Stimulated activated CD8-positive, alpha-beta memory T cell treated with anti-CD3 and anti-CD28 coated beads, Interleukin-7, amount 100 ng/mL, for 1 hour (primary cell): ENCODE measurements around the gene S1PR2.
A peak's percentile ranks its signal among the peaks of the same experiment; 100 is the strongest.

ENCODE experiments used
- DNase-seq, 2 donors: peaks; one replicate each; pipeline ENCODE4 v3.0.0-alpha.2; 2020; ENCODE audit warnings: low read depth in 2 of 2

S1PR2 gene, protein sequence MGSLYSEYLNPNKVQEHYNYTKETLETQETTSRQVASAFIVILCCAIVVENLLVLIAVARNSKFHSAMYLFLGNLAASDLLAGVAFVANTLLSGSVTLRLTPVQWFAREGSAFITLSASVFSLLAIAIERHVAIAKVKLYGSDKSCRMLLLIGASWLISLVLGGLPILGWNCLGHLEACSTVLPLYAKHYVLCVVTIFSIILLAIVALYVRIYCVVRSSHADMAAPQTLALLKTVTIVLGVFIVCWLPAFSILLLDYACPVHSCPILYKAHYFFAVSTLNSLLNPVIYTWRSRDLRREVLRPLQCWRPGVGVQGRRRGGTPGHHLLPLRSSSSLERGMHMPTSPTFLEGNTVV

DNA sequence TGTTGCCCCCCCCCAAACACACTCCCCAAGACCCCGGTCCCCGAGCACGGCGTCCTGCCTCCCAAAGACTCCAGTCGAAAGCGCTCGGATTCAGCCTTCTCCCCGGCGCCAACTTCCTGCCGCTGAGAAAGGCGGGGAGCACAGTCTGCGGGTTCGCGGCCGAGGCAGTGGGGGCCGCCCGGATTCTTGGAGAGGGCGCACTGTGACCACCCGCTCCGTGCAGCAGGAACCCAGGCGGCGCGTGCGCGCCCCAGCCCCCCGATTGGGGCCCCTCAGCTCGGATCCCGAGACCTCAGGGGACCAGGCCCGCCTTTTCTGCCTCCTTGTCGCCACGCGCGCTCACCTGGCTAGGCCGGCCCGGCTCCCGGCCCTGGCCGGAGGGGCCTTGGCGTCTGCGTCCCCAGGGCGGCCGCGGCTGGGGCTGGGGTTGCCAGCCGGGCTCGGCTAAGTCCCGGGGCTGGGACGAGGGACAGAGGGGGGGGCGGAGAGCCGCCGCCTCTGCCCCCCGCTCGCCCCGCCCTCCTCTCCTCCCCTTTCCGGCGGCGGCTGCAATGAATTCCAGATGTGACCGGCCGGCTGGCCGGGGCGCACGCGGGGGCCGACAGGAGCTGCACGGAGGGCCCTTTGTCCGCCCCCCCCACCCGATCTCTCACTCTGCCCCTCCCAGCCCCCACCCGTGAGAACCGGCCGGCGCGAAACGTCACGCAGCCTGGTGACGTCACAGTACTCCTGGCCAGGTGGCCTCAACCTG, at the start of gene S1PR2:
S1PR2 (minus strand) TSS at position 471 of the 751 bp plus-strand sequence. CDS start 6,426 bp downstream, outside the sequence.
- peak in 1 of 2 donors; percentile 27 for DNase-seq

DNA sequence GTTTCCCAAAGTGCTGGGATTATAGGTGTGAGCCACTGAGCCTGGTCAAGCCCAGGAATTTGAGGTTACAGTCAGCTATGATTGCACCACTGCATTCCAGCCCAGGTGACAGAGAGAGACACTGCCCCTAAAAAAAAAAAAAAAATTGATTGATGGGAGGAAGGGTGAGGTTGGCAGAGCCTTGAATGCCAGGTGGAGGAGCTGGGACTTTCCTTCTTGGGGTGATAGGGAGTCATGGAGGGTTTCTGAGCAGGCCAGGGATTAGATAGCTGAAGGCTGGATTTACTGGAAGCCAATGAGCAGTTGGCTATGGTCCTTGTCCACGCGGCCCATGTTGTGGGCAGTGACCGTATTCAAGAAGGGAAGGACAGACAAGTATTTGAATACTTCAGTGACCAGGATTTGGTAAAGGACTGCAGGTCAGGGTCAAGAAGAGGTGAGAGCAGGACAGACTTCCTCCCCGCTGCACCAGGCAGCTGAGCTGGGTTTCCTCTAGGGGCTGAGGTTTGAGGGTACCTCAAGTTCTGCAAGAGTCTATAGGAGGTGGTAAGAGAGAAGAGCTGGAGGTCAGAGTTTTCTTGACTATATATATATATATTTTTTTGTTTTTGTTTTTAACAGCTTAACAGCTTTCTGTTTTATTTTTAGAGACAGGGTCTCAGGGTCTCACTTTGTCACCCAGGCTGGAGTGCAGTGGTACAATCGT, 48.8 kb upstream of the S1PR2 start:
- DNase-seq, result no peak

DNA sequence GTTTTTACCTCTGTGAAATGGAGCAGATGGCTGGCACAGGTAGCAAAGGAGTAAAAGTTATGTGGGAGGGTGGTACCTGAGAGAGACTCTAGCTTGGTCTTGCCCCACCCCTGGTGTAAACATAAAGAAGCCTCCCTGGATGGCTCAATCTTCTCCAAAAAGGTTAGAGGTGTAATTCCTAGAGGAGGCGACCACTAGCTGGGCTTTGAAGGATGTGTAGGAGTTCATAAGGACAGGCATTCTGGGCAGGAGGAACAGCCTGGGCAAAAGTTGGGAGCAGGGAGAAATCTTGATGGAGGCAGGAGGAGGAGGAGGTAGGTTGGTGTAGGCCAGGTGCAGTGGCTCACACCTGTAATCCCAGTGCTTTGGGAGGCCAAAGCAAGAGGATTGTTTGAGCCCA, 47.8 kb upstream of the S1PR2 start:
- no peak for DNase-seq

DNA sequence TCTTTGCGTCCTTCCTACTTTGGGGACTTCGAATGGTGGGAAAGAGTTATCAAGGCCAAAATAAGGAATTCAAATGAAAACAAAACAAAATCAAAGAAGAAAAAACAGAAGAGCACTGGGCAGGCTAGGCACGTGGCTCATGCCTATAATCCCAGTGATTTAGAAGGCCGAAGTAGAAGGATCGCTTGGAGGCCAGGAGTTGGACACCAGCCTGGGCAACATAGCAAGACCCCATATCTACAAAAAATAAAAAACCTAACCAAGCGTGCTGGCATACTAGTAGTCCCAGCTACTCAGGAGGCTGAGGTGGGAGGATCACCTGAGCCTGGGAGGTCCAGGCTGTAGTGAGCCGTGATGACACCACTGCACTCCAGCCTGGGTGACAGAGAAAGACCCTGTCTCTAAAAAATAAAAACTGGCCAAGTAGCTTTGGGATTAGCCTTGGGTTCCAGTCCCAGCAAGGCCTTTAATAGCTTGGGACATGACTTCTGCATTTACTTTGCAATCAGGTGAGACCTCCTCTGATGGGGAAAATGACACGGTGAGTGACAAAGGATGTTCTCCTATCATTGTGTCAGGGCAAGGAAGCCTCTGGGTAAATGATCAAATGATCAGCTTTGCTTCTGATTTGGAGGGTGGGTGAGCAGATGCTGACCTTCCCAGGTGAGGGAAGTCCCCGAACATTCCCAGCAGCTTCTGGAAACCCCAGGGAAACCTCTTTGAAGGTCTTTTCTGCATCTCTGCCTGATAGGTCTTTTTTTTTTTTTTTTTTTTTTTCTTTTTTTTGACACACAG, 46.9 kb upstream of the S1PR2 start:
- no peak for DNase-seq

DNA sequence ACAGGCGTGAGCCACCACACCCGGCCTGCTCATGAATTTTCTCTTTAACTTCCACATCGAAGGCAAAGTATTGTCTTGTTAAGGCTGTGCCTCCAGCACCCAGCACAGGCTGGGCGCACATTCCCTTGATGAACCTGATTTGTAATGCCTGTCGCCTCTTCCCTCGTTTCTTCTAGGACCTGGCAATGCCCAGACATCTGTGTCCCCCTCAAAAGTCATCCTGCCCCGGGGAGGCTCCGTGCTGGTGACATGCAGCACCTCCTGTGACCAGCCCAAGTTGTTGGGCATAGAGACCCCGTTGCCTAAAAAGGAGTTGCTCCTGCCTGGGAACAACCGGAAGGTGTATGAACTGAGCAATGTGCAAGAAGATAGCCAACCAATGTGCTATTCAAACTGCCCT, 43.5 kb upstream of the S1PR2 start:
- DNase-seq, result no peak

DNA sequence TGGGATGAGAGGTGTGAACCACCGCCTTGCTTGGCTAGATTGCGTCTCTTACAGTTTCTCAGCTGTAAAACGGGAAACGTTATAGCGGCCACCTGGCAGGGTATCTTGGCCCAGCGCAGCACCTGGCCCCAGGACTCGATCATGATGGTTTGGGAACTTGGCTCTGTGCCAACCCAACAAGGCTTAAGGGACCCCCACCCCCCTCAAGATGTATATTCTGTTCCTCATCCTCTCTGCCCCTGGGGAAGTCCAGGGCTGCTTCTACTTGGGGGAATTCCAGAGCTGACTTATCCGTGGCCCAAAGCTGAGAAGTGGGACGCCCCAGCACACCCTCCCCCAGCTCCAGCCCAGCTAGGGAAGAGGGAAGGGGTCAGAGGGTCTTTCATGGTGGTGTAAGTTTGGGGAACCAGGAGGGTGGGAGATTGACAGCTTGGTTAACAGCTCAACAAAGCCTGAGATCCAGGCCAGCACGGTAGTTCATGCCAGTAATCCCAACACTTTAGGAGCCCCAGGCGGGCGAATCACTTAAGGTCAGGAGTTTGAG, 40.5 kb upstream of the S1PR2 start:
- DNase-seq, result no peak

- DNase-seq, result peak in 1 of 2 donors; percentile 58
Observed at GRCh38 chr19:10270616-10271394, 39.7 kb upstream of the S1PR2 start, which contains the start of gene ICAM1. ICAM1 (plus strand) TSS chr19:10271120; CDS start chr19:10271160, 40 bp downstream.

DNA sequence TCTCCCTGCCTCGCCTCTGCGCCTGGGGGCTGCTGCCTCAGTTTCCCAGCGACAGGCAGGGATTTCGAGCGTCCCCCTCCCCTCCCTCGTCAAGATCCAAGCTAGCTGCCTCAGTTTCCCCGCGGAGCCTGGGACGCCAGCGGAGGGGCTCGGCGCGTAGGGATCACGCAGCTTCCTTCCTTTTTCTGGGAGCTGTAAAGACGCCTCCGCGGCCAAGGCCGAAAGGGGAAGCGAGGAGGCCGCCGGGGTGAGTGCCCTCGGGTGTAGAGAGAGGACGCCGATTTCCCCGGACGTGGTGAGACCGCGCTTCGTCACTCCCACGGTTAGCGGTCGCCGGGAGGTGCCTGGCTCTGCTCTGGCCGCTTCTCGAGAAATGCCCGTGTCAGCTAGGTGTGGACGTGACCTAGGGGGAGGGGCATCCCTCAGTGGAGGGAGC, 39.1 kb upstream of the S1PR2 start:
- DNase-seq, result peak in 1 of 2 donors; percentile 57

GRCh38 chr19:10269333-10270179, 38.4 kb upstream of the S1PR2 start:
- DNase-seq, result peak; percentile 74 to 85

DNA sequence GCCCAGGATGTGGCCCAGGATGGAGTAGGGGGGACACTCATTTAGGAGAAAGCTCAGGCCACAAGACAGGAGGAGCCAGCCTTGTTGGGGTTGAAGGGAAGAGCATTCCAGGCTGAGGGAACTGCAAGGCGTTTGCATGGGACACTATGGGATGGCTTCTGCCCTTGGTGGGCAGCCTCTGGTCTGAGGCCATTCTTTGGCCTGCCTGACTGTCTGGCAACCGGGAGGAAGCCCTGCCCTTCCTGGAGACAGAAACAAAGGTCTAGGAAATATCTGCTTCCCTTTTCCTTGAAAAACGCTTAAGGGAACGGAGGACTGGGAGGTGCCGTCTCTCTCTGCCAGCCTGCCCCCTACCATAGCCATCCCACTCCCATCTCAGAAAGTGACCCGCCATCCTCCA, 36.9 kb upstream of the S1PR2 start:
- DNase-seq, result no peak

DNA sequence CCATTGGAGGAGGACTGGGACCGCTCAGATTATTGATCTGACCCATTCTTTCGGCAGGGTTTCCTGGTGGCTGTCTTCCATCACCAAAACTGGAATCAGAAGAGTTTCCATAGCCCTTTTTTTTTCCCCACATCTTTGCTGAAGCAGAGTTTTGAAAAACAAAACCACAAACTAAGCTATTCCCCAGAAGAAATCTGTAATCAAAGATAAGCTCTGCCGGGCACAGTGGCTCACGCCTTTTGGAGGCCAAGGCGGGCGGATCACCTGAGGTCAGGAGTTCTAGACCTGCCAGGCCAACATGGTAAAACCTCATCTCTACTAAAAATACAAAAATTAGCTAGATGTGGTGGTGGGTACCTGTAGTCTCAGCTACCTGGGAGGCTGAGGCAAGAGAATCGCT, 35.6 kb upstream of the S1PR2 start:
- no peak for DNase-seq

DNA sequence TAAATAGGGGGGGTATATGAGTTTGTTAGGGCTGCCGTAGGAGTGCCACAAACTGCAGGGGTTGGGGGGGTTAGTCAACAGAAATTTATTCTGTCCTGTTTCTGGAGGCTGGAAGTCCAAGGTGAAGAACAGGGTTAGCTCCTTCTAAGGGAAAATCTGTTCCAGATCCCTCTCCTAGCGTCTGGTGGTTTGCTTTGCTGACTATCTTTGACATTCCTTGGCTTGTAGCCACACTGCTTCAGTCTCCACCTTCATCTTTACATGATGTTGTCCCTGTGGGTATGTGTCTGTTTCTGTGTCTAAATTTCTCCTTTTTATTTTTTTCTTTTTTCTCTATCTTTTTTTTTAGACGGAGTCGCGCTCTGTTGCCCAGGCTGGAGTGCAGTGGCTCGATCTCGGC, 31.6 kb upstream of the S1PR2 start:
- no peak for DNase-seq

- DNase-seq, result no peak
Observed at GRCh38 chr19:10260141-10260584, 29.0 kb upstream of the S1PR2 start.

DNA sequence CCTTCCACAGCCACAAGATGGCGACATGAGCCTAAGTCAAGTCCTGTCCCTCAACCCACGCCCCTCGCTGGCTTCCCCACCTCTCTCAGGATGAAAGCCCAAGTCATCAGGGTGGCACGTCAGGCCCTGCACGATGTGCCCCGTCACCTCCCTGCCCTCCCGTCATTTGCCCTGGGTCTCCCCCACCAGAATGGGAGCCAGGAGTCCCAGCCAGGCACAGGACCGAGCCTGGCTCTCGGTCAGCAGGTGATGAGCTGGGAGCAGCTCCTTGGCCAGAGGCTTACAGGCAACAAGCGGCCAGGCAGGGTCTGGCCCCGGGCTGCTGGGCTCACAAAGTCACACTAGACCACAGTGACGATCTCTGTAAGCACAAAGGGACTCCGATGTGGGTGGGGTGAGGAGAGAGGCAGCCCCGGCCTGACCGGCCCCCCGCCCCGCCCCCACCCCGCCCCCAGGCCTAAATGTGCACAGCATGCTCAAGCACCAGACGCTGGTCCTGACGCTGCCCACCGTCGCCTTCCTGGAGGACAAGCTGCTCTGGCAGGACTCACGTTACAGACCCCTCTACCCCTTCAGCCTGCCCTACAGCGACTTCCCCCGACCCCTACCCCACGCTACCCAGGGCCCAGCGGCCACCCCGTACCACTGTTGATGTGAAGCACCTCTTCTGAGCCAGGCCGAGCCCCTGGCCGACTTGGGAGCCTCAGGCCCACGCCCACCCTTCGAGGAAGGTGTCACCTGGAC, 28.2 kb upstream of the S1PR2 start:
- peak; percentile 67 to 76 for DNase-seq

DNA sequence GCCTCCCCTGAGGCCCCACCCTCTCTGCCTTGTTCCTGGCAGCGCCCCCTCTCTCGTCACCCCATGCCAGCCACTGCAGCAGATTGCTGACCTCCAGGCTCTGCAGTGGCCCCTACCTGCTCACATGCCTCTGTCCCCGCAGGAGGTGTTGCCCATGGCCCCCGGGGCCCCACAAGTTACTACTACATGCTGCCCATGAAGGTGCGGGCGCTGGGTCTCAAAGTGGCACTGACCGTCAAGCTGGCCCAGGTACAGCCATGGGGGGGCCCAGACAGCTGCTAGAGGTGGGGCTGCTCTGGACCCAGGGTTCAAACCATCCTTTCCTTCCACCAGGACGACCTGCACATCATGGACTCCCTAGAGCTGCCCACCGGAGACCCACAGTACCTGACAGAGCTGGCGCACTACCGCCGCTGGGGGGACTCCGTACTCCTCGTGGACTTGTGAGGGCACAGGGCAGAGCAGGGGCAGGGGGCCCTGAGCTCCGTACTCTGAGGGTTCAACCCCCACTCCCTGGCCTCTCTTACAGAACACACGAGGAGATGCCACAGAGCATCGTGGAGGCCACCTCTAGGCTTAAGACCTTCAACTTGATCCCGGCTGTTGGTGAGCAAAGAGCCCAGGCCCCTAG, 27.1 kb upstream of the S1PR2 start:
- no peak for DNase-seq

GRCh38 chr19:10256970-10257615, 26.0 kb upstream of the S1PR2 start:
- DNase-seq, result no peak

GRCh38 chr19:10256551-10256950, 25.4 kb upstream of the S1PR2 start:
- DNase-seq, result no peak

DNA sequence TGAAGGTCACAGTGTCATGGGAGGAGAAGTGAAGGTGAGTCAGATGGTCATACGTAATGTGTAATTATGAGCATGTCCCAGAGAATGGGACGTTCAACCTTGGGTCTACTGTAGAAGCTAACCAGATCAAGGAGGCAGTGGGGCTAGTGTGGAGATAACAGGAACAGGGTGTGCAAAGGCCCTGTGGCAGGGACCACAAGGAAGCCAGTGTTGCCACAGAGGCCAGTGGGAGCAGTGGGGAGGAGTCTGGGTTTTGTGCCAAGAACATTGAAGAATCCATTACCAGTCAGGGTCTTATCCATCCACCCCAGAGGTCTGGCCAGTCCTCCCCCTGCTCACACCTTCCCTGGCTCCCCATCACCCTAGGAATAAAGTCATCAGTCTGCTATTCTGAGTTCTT, 24.2 kb upstream of the S1PR2 start:
- no peak for DNase-seq
